Upper lobe of right lung (tissue), 1 donor: ENCODE measurements around the gene PNMA8A. TPM values are rescaled to one million over a fixed set of nuclear protein-coding genes. Genes with fewer than 3 reads are reported as not detected.

Experiments
- ATAC-seq: fragments of 200-7000 bp; cut with Tn5 transposase; one replicate; pipeline ENCODE4 v1.9.1; 2020; ENCODE audit warnings: mild to moderate bottlenecking, moderate library complexity
- DNase-seq: peaks from one replicate; pipeline ENCODE4 v3.0.0-alpha.2; 2020
- H3K27ac ChIP-seq: fragments of 200-600 bp; one replicate; pipeline ENCODE4 v1.8.0; 2022
- H3K27me3 ChIP-seq: fragments of 200-600 bp; one replicate; pipeline ENCODE4 v1.8.0; 2022; ENCODE audit warnings: mild to moderate bottlenecking
- H3K36me3 ChIP-seq: fragments of 200-600 bp; one replicate; pipeline ENCODE4 v1.8.0; 2022
- H3K4me1 ChIP-seq: fragments of 200-600 bp; one replicate; pipeline ENCODE4 v1.8.0; 2022
- H3K4me3 ChIP-seq: fragments of 200-600 bp; one replicate; pipeline ENCODE4 v1.8.0; 2022; ENCODE audit warnings: mild to moderate bottlenecking
- H3K9me3 ChIP-seq: fragments of 200-600 bp; one replicate; pipeline ENCODE4 v1.8.0; 2022
- CTCF ChIP-seq: fragments of 200-600 bp; IDR thresholded peaks from one replicate; pipeline ENCODE4 v1.8.0; 2022; ENCODE audit warnings: antibody characterized with exemption
- intact Hi-C: fragments of 100-400 bp; cut with DNase I; formaldehyde crosslinking; loops from one replicate; pipeline ENCODE4 v1.11.0; 2022
- total RNA-seq: library from RNA; stranded (reverse); fragmentation: NEBNext Ultra II Directional; extraction: Animal tissue kit (Norgen Biotek cat#: 25700); gene quantifications from one replicate; pipeline ENCODE4 v1.2.1, GENCODE V29; 2021
- donor health status: DM: no; HTN: yes; CAD: no; lungs with severe emphysema.

Gene PNMA8A
- total RNA-seq, 1 donor from 2014 or later = 1.8 TPM

- no peaks in the 10 kb centered on the region for H3K4me1 ChIP-seq
- H3K9me3 ChIP-seq = no peaks in the 10 kb centered on the region
- TF ChIP-seq CTCF = no peak
- DNase-seq (no peak), ATAC-seq (no peak)
- H3K4me3 ChIP-seq = no peak overlapping the region
- H3K36me3 ChIP-seq = no peaks in the 10 kb centered on the region
- H3K27ac ChIP-seq = peak overlapping the region; percentile 70
- intact Hi-C loops = loop anchor here (10.0 kb wide), 1 partner anchor 196 kb away; no protein-coding TSS in a partner anchor
- H3K27me3 ChIP-seq = peaks cover 4% of the 10 kb centered on the region
Measured at GRCh38 chr19:46480415-46480814, 9.1 kb upstream of the PNMA8A start.

GRCh38 chr19:46478356-46478986 lies 7.1 kb upstream of the PNMA8A start:
- Histone ChIP-seq H3K27ac (no peak overlapping the region), H3K4me1 (no peaks in the 10 kb centered on the region), H3K9me3 (no peaks in the 10 kb centered on the region), H3K4me3 (no peak overlapping the region), H3K27me3 (peaks cover 6% of the 10 kb centered on the region), H3K36me3 (no peaks in the 10 kb centered on the region)
- intact Hi-C loops = no loop called here
- DNase-seq (no peak), ATAC-seq (no peak)
- no peak for TF ChIP-seq CTCF

- Histone ChIP-seq H3K27me3 (peaks cover 6% of the 10 kb centered on the region), H3K27ac (no peak overlapping the region), H3K36me3 (no peaks in the 10 kb centered on the region), H3K9me3 (no peaks in the 10 kb centered on the region), H3K4me3 (no peak overlapping the region), H3K4me1 (peaks cover 11% of the 10 kb centered on the region)
- DNase-seq (no peak), ATAC-seq (no peak)
- intact Hi-C loops = no loop called here
- TF ChIP-seq CTCF = no peak
Measured at GRCh38 chr19:46475986-46476385, 4.6 kb upstream of the PNMA8A start.

GRCh38 chr19:46474211-46474610 lies 2.8 kb upstream of the PNMA8A start:
- Histone ChIP-seq H3K27ac (no peak overlapping the region), H3K36me3 (no peaks in the 10 kb centered on the region), H3K4me3 (no peak overlapping the region), H3K27me3 (peaks cover 6% of the 10 kb centered on the region), H3K9me3 (no peaks in the 10 kb centered on the region), H3K4me1 (peaks cover 14% of the 10 kb centered on the region)
- DNase-seq (peak; percentile 18), ATAC-seq (no peak)
- intact Hi-C loops = no loop called here
- no peak for TF ChIP-seq CTCF

- H3K9me3 ChIP-seq = no peaks in the 10 kb centered on the region
- no peaks in the 10 kb centered on the region for H3K36me3 ChIP-seq
- peak; percentile 15 for DNase-seq
- TF ChIP-seq CTCF = no peak
- ATAC-seq = no peak
- peaks cover 6% of the 10 kb centered on the region for H3K27me3 ChIP-seq
- intact Hi-C loops = no loop called here
- no peak overlapping the region for H3K4me3 ChIP-seq
- H3K4me1 ChIP-seq = peaks cover 14% of the 10 kb centered on the region
- H3K27ac ChIP-seq = no peak overlapping the region
Measured at GRCh38 chr19:46472592-46472991, 1.2 kb upstream of the PNMA8A start.
